Endometrial microvascular endothelial cells (primary cell): ENCODE data around the gene FNDC3A. TPM values are rescaled to one million over a fixed set of nuclear protein-coding genes. Genes with fewer than 3 reads are reported as not detected.

Experiments
- in situ Hi-C: cut with HindIII; loops from 2 replicates; pipeline ENCODE4 v1.10.0; 2017; ENCODE audit warnings: low sequenced_read_pairs, low pct_unique_long_range_greater_than_20kb; ENCODE audit errors: inconsistent ontology term
- total RNA-seq: library from RNA; depleted of rRNA; stranded (reverse); fragments of >200 nt; gene quantifications from one replicate; pipeline ENCODE4 v1.2.3, GENCODE V29; 2015; ENCODE audit errors: inconsistent ontology term

FNDC3A gene
- total RNA-seq, 1 donor from 2014 or later: 42.5 TPM

GRCh38 chr13:49225223-49226042 lies 249.7 kb downstream of the FNDC3A start:
- in situ Hi-C loops: no loop called here

- in situ Hi-C loops: no loop called here
Observed at GRCh38 chr13:49226613-49227012, 250.9 kb downstream of the FNDC3A start.

- in situ Hi-C loops: no loop called here
Observed at GRCh38 chr13:49234741-49235140, 259.0 kb downstream of the FNDC3A start.

GRCh38 chr13:49235856-49236431 lies 260.2 kb downstream of the FNDC3A start:
- in situ Hi-C loops: no loop called here

- in situ Hi-C loops: no loop called here
Observed at GRCh38 chr13:49238621-49239020, 262.9 kb downstream of the FNDC3A start.

- in situ Hi-C loops: no loop called here
Observed at GRCh38 chr13:49240017-49240416, 264.3 kb downstream of the FNDC3A start.

GRCh38 chr13:49241296-49241695 lies 265.6 kb downstream of the FNDC3A start:
- in situ Hi-C loops: no loop called here

DNA sequence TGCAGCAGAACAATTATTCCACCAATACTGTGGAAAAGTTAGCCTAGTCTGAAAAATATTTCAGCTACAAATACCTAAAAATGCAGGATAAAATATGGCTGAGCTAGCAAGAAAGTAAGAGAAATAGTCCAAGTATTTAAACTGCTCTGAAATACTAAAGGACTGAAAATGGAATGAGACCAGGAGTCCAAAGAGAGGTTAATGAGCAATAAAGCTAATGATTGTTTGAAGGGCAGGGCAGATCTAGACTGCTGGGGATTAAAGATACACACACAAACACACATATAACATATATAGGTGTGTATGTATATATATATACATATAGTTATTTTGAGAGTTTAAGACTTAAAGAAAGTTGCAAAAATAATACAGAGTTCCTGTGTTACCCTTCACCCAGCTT lies 269.4 kb downstream of the FNDC3A start:
- in situ Hi-C loops: no loop called here

GRCh38 chr13:49246850-49247642 lies 271.3 kb downstream of the FNDC3A start:
- in situ Hi-C loops: no loop called here

- in situ Hi-C loops: no loop called here
Observed at GRCh38 chr13:49247643-49248621, 272.2 kb downstream of the FNDC3A start, which contains the start of gene CDADC1. CDADC1 (plus strand) TSS chr13:49247925; CDS start chr13:49248038, 113 bp downstream.

DNA sequence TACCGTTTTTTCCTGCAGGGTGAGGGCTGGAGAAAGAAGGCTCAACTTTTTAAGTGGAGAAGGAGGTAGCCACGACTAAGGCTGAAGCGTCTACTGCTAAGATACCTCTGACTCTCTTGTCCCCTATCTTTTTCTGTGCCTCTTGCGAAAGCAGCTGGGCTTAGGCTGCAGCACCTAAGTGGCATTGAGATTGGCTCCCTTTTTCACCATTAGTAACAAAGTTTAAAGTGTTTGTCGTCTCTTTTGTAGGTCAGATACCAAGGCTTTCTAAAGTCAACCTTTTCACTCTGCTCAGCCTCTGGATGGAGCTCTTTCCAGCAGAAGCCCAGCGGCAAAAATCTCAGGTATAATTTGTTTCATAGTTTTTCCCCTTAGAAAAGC lies 272.9 kb downstream of the FNDC3A start:
- in situ Hi-C loops: no loop called here

- in situ Hi-C loops: no loop called here
Observed at GRCh38 chr13:49251326-49251725, 275.6 kb downstream of the FNDC3A start.

DNA sequence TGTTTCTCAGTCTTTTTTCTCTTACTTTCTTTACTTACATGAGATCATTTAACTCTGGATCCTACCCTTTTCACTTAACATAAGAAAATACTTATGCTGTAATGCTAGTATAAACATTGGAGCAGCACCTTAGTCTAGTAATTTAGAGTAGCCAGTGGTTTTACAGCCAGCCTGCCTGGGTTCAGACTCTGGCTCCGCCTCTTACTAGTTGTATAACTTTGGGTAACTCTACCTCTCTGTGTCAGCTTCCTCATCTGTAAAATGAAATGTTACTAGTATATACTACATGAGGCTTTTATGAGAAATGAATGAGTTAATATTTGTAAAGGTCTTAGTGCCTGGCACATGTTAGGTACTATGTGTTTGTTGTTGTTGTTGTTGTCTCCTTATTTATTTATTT lies 277.6 kb downstream of the FNDC3A start:
- in situ Hi-C loops: no loop called here

- in situ Hi-C loops: no loop called here
Observed at GRCh38 chr13:49254007-49254406, 278.3 kb downstream of the FNDC3A start.

GRCh38 chr13:49256841-49257240 lies 281.1 kb downstream of the FNDC3A start:
- in situ Hi-C loops: no loop called here

GRCh38 chr13:49258089-49258796 lies 282.5 kb downstream of the FNDC3A start:
- in situ Hi-C loops: no loop called here
